Activated T-helper 9 cell treated with anti-CD3 and anti-CD28 coated beads, Interleukin-2, amount 50 U/mL, for 16 hours (primary cell): Measurements from ENCODE around the gene NR2C1.

ENCODE experiments used
- DNase-seq: peaks from one replicate; pipeline ENCODE4 v3.0.0-alpha.2; 2020; ENCODE audit warnings: low read depth

The NR2C1 gene

GRCh38 chr12:95083938-95084337, 10.5 kb upstream of the NR2C1 start:
- no peak for DNase-seq

- no peak for DNase-seq
Observed at GRCh38 chr12:95083471-95083870, 10.1 kb upstream of the NR2C1 start.

DNA sequence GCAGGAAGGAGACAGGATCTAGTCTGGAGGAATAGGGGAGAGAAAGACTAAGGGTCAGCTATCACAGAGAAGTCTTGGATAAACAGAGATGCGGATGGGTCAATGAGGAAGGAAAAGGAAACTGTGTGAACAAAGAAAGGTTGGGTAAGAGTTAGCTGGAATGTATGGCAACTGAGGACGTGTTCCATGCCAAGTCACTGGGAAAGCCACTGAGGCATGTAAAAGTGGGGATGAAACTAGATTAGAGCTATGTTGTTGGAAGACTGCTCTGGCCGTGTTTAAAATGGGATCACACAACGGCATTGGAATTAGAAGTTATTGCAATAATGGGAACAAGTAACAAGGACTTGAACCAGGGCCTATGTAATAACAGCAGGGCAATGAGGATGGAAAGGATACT, 3.9 kb upstream of the NR2C1 start:
- DNase-seq = no peak

DNA sequence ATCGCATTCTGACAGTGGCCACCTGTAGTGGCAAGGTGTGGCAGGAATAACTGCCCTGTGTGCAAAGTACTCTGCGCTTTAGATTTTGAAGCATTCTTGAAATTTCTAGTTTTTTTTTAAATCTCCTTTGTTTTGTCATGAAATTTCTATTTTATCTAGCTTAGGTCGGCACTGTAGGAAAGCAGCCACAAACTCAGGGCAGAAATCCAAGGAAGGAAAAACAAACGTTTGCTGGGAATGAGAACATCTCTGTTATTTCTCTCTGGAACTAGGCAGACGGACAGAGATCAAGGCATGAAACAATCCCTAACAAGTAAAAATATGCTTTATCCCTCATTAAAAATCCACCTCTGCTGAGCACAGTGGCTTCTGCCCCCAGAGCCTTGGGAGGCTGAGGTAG, 1.3 kb upstream of the NR2C1 start:
- DNase-seq = no peak

GRCh38 chr12:95073698-95074520, 491 bp upstream of the NR2C1 start:
- no peak for DNase-seq

GRCh38 chr12:95070378-95070777, 3.0 kb downstream of the NR2C1 start:
- no peak for DNase-seq

DNA sequence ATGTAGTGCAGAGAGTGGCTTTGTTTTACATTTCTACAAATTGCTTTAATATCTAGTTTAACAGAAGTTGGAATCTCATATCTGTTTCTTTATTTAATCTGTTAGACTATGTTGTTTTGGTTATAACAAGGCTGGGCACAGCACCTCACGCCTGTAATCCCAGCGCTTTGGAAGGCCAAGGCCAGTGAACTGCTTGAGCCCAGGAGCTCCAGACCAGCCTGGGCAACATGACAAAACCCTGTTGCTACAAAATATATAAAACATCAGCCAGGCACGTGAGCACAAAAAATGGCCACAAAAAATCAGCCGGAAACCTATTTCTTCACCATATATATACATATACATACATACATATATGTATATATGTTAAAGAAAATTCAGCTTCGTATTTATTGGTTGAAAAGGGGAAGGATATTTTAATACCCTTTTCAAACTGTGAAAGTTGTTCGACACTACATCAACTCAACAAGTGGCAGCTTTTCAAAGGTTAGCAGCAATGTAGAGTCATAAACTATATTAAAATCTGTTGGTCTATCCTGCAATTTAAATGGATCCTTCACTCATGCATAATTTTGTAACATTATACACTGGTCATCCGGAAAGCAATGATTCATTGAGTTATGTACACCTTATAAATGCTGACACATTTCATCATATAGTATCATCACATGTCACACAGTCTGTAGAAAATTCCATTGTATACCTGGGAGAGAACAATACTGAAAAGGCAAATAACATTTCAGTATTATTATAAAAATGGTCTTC, 7.1 kb downstream of the NR2C1 start:
- no peak for DNase-seq

DNA sequence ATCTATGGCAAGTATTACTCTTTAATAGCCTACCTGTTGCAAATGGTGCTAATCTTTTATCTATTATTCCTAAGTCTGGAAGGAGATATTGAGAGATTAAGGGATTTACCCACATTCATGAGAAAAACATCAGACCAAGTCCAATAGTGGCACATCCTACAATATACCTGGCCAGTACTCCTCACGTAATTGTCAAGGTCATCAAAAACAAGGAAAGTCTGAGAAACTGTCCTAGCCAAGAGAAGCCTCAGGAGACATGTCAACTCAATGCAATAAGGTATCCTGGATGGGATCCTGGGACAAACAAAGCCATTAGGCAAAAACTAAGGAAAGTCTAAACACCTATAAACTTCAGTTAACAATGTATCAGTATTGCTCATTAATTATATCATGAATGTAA, 12.5 kb downstream of the NR2C1 start:
- DNase-seq = no peak

DNA sequence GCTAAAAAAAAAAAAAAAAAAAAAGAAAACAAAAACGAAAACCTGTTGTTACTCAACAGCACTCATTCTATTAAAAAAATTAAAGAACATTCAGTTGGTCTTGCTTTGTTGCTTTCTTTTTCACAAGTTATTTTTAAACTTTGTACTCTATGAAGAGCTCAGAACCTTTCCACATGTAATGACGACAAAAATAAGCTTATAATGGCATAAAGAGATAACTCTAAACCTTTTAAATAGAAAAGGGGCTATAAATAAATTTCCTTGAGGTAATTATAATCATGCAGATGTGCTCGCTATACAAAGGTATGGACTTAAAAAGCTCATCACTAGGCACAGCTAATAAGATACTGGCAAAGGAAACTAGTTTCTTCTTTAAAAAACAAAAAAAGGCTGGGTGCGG, 13.4 kb downstream of the NR2C1 start:
- DNase-seq = no peak

- DNase-seq = no peak
Observed at GRCh38 chr12:95057424-95057823, 16.0 kb downstream of the NR2C1 start.

- no peak for DNase-seq
Observed at GRCh38 chr12:95055057-95055456, 18.4 kb downstream of the NR2C1 start.

DNA sequence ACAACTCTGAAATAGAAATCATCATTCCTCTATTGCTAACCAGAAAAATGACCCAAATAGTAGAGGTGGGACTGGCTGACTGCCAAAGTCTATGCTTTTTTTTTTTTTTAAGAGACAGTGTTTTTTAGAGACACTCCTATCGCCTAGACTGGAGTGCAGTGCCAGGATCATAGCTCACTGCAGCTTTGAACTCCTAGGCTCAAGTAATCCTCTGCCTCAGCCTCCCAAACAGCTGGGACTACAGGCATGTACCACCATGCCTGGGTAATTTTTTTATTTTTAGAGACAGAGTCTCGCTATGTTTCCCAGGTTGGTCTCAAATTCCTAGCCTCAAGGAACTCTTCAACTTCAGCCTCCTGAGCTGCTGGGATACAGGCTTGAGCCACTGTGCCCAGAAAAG, 19.2 kb downstream of the NR2C1 start:
- DNase-seq = no peak

DNA sequence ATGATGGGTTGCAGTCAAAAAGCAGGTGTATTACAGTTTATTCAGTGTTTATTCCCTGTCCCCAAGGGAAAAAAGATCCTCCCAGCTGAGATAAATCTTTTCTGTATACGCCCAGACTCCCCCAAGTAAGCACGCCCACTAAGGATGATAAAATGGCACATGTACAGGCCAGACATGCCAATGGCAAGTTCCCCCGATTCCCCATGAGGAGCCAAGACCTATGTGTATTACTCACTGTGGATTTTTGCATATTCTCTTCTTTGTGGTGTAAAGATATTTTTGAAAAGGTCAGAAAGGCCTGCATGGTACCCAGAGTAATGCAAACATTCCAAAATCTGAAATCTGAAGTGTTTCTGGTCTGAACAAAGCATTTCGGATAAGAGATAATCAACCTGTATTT, 22.2 kb downstream of the NR2C1 start:
- DNase-seq = no peak

GRCh38 chr12:95037906-95038305, 35.5 kb downstream of the NR2C1 start:
- DNase-seq = no peak

DNA sequence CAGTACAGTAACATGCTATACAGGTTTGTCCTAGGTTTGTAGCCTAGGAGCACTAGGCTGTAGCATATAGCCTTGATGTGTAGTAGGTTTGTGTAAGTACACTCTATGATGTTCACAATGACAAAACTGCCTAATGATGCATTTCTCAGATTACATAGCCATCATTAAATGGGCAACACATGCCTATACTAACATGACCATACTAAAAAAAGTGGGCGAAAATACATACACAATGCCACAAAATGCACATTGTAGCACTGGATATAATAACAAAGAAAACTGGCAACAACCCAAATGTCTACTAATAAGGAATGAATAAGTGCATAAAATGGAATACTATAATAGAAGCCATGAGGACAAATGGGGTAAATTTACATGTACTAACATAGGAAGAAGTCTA, 38.7 kb downstream of the NR2C1 start:
- DNase-seq = no peak

- DNase-seq = no peak
Observed at GRCh38 chr12:95022477-95022876, 50.9 kb downstream of the NR2C1 start.

DNA sequence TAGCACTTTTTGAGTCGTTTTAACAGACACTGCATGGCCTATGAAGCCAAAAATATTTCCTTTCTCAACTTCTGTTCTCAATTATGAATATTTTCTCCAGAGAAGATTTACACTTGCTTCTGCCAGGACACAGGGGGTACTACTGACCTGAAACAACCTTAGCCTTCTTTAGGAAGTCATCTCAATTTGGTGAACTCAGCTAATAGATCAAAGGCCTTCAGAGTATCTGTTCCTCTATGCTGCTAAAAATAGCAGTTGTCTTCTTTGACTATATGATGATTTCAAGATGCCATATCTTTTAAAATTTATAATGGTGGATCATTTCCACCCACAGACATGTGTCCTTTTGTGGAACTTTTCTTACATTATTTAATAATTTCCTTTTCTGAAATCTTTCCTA, 55.9 kb downstream of the NR2C1 start:
- no peak for DNase-seq

- no peak for DNase-seq
Observed at GRCh38 chr12:95016120-95016519, 57.3 kb downstream of the NR2C1 start.

DNA sequence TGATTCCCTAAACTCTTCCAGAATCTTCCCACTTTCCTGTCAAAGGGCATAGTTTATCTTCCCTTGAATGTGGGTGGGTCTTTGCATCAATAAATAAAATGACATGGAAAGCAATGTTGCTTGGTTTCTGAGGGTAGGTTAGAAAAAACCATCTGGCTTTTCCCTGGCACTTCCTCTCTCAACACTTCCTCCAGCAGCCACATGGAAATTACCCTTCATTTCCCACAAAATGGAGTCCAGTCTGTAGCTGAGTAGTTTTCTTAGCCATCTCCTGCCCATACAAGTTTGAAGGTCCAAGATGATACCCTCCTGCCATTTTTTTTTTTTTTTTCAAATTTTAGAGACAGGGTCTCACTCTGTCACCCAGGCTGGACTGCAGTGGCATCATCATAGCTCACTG, 58.9 kb downstream of the NR2C1 start:
- no peak for DNase-seq

GRCh38 chr12:95006206-95006605, 67.2 kb downstream of the NR2C1 start:
- DNase-seq = no peak

DNA sequence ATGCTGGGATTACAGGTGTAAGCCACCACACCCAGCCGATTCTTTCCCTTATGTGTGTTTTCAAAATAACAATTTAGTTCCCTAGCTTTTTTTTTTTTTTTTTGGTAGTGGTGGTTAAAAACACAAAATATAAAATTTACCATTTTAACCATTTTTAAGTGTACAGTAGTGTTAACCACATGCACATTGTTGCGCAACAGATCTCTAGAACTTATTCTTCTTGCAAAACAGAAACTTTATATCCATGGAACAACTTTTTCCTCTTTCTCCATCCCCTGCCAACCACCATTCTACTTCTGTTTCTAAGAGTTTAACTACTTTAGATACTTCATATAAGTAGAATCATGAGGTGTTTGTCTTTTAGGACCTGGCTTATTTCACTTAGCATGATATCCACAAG, 68.8 kb downstream of the NR2C1 start:
- DNase-seq = no peak

DNA sequence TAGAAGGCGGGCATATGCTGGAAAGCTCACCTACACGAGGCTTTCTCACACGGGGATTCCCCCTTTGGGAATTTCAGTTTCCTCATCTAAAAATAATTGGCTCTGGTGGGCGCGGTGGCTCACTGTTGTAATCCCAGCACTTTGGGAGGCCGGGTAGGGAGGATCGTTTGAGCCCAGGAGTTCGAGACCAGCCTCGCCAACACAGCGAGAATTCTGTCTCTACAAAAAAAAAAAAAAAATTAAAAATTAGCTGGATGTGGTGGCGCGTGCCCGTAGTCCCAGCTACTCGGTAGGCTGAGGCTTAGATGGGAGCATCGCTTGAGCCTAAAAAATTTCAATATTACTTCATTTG, 69.5 kb downstream of the NR2C1 start:
- no peak for DNase-seq

- peak; percentile 92 for DNase-seq
Observed at GRCh38 chr12:95003213-95003920, 70.1 kb downstream of the NR2C1 start, which contains the start of gene NDUFA12. NDUFA12 (minus strand) TSS chr12:95003697; CDS start chr12:95003680, 17 bp downstream.
